ENCODE results near the gene ITGA6. TPM values are rescaled to one million over a fixed set of nuclear protein-coding genes. Genes with fewer than 3 reads are reported as not detected.

Gene ITGA6
- polyA plus RNA-seq, 2 of the 4 experiments (the other 2 are of a cell fraction), result 25.7 to 27.7 TPM

- Histone ChIP-seq H3K4me3 (no peak overlapping the region), H3K27ac (no peak overlapping the region), H3K4me2 (no peak overlapping the region), H3K4me1 (no peaks in the 10 kb centered on the region), H3K9me3 (no peaks in the 10 kb centered on the region)
- DNase-seq (ENCODE audit: low read depth in 1 of 2, low spot score in 1 of 2) (no peak), ATAC-seq (no peak), FAIRE-seq (no peak)
- CTCF ChIA-PET, result no interaction called here
- 62% methylated on average over 4 of the region's 4 CpGs for WGBS (ENCODE audit: missing lambda C conversion rate)
- POLR2A ChIA-PET, result no interaction called here
- no peak for TF ChIP-seq ZSCAN20 (CRISPR knock-in tag; IDR thresholded peaks at IDR 0.05)
- no peak for TF ChIP-seq NR3C1 (IDR thresholded peaks at IDR 0.05)
- no peak for TF ChIP-seq NFE2L2 (conservative IDR thresholded peaks at IDR 0.05; ENCODE audit: low read length)
- no peak for TF ChIP-seq MYC (IDR thresholded peaks at IDR 0.05; ENCODE audit: borderline replicate concordance, low read length)
- no peak for TF ChIP-seq NPAS2 (CRISPR knock-in tag; IDR thresholded peaks at IDR 0.05; ENCODE audit: borderline replicate concordance)
- no peak for TF ChIP-seq RFX5 (IDR thresholded peaks at IDR 0.05)
- TF ChIP-seq CTCF (IDR thresholded peaks at IDR 0.05), result no peak
- no peak for TF ChIP-seq HOXB13 (CRISPR knock-in tag; IDR thresholded peaks at IDR 0.05; ENCODE audit: low read depth)
- no peak for TF ChIP-seq FOSL2 (IDR thresholded peaks at IDR 0.05)
- no peak for TF ChIP-seq FOSL2 (CRISPR knock-in tag; IDR thresholded peaks at IDR 0.05)
- no peak for TF ChIP-seq HMGXB4 (CRISPR knock-in tag; IDR thresholded peaks at IDR 0.05; ENCODE audit: borderline replicate concordance)
Measured at GRCh38 chr2:172387361-172387760, 40.0 kb upstream of the ITGA6 start.

- no peak for FAIRE-seq
- no peaks in the 10 kb centered on the region for H3K9me3 ChIP-seq
- TF ChIP-seq MAFK (IDR thresholded peaks at IDR 0.05; ENCODE audit: partially characterized antibody), result no peak
- TF ChIP-seq TFCP2L1 (CRISPR knock-in tag; IDR thresholded peaks at IDR 0.05), result no peak
- no peak for TF ChIP-seq RCOR1 (IDR thresholded peaks at IDR 0.05; ENCODE audit: low read depth, low read length)
- no peak for TF ChIP-seq NFE2L2 (conservative IDR thresholded peaks at IDR 0.05; ENCODE audit: low read length)
- TF ChIP-seq HOXB13 (CRISPR knock-in tag; IDR thresholded peaks at IDR 0.05; ENCODE audit: low read depth), result no peak
- no peak for TF ChIP-seq RAD21 (conservative IDR thresholded peaks at IDR 0.05 in 1 of 2, IDR thresholded peaks at IDR 0.05 in 1 of 2)
- no peak for TF ChIP-seq HEYL (CRISPR knock-in tag; IDR thresholded peaks at IDR 0.05)
- TF ChIP-seq ESRRA (IDR thresholded peaks at IDR 0.05; ENCODE audit: borderline replicate concordance, low read length), result no peak
- TF ChIP-seq KDM5A (IDR thresholded peaks at IDR 0.05), result no peak
- no peak for TF ChIP-seq USF2 (IDR thresholded peaks at IDR 0.05)
- no peak overlapping the region for H3K27ac ChIP-seq
- WGBS (ENCODE audit: missing lambda C conversion rate), result 59% methylated on average over 4 of the region's 4 CpGs
- H3K4me2 ChIP-seq, result no peak overlapping the region
- ChIA-PET CTCF (no interaction called here), POLR2A (no interaction called here)
- no peaks in the 10 kb centered on the region for H3K4me1 ChIP-seq
- no peak for ATAC-seq
- DNase-seq (ENCODE audit: low read depth in 1 of 2, low spot score in 1 of 2), result no peak
- H3K4me3 ChIP-seq, result no peak overlapping the region
Measured at GRCh38 chr2:172389685-172390339, 37.6 kb upstream of the ITGA6 start.

GRCh38 chr2:172394002-172394401, 33.4 kb upstream of the ITGA6 start:
- no peak for DNase-seq (ENCODE audit: low read depth in 1 of 2, low spot score in 1 of 2)
- 17% methylated on average over 1 of the region's 1 CpG for whole genome bisulfite sequencing (ENCODE audit: missing lambda C conversion rate)
- no peak overlapping the region for H3K4me3 ChIP-seq

More at GRCh38 chr2:172394002-172394401, 33.4 kb upstream of the ITGA6 start:
- ATAC-seq (no peak), FAIRE-seq (no peak)
- CTCF ChIA-PET, result interaction anchor here (1.1 to 1.3 kb wide), 2 partner anchors 16 to 68 kb away, joined by 3 to 4 read pairs; no protein-coding TSS in a partner anchor
- Histone ChIP-seq H3K4me1 (no peaks in the 10 kb centered on the region), H3K4me2 (no peak overlapping the region), H3K9me3 (no peaks in the 10 kb centered on the region), H3K27ac (no peak overlapping the region)
- TF ChIP-seq USF2 (IDR thresholded peaks at IDR 0.05) (no peak), ZNF302 (CRISPR knock-in tag; IDR thresholded peaks at IDR 0.05) (no peak), TP53 (CRISPR knock-in tag; IDR thresholded peaks at IDR 0.05) (no peak), BCL3 (IDR thresholded peaks at IDR 0.05) (no peak)
- POLR2A ChIA-PET, result no interaction called here

Measured in A549 (cell line).